IMR-90 (cell line): ENCODE results near the gene POLR2F.

Experiments used
- CTCF ChIP-seq: conservative IDR thresholded peaks from 2 replicates; pipeline ENCODE4 v1.5.1; 2012; ENCODE audit warnings: mild to moderate bottlenecking, low read depth, low read length, improper control_type of control experiment
- ELK1 ChIP-seq: fragments of 150-350 bp; IDR thresholded peaks from 2 replicates; pipeline ENCODE4 v1.6.1; 2016; ENCODE audit warnings: low read depth, mild to moderate bottlenecking, low read length, moderate library complexity, borderline replicate concordance
- MAFK ChIP-seq: IDR thresholded peaks from 2 replicates; pipeline ENCODE4 v1.6.1; 2012; ENCODE audit warnings: low read depth, low read length, improper control_type of control experiment
- MXI1 ChIP-seq: IDR thresholded peaks from 2 replicates; pipeline ENCODE4 v1.6.1; 2012; ENCODE audit warnings: low read depth, mild to moderate bottlenecking, low read length, moderate library complexity, borderline replicate concordance
- POLR2A ChIP-seq: IDR thresholded peaks from 2 replicates; pipeline ENCODE4 v1.6.1; 2012; ENCODE audit warnings: mild to moderate bottlenecking, low read depth, low read length
- RAD21 ChIP-seq: IDR thresholded peaks from 2 replicates; pipeline ENCODE4 v1.6.1; 2012; ENCODE audit warnings: low read length, improper control_type of control experiment
- RFX5 ChIP-seq: IDR thresholded peaks from 2 replicates; pipeline ENCODE4 v1.8.0; 2012; ENCODE audit warnings: low read depth, mild to moderate bottlenecking, low read length, moderate library complexity
- USF2 ChIP-seq: fragments of 150-350 bp; IDR thresholded peaks from 2 replicates; pipeline ENCODE4 v1.6.1; 2017; ENCODE audit warnings: mild to moderate bottlenecking, antibody characterized with exemption, low read length, low read depth

- no peak for TF ChIP-seq POLR2A
- no peak for TF ChIP-seq CTCF
- TF ChIP-seq ELK1, result no peak
- TF ChIP-seq USF2, result no peak
- TF ChIP-seq RAD21, result no peak
- TF ChIP-seq MAFK, result no peak
- no peak for TF ChIP-seq MXI1
- no peak for TF ChIP-seq RFX5
These were observed 55.7 kb downstream of the POLR2F start for GRCh38 chr22:38009000-38009806.
